HEK293 (cell line): Measurements from ENCODE around the gene CCSER2.

Source experiments
- CTCF ChIA-PET: fragments of 350-600 bp; formaldehyde crosslinking; extraction: SDS; loops from one replicate; lab custom pipeline; 2021; ENCODE audit warnings: antibody characterized with exemption; lab: Yijun Ruan, JAX
- POLR2A ChIA-PET: fragments of 300-600 bp; formaldehyde crosslinking; extraction: SDS; loops from one replicate; lab custom pipeline; 2020; ENCODE audit warnings: antibody characterized with exemption, inconsistent platforms; lab: Yijun Ruan, JAX
- H3K27ac ChIP-seq: fragments of 200-500 bp; sonication (Bioruptor generic); 2 replicates; pipeline ENCODE4 v1.5.1; 2014; ENCODE audit warnings: low read depth, low read length, control low read depth, inconsistent platforms; ENCODE audit errors: extremely low read depth
- H3K36me3 ChIP-seq, 2 experiments: fragments of 200-500 bp in 1 of 2; sonication (Bioruptor generic) in 1 of 2; 1 replicate in 1 of 2; 2 replicates in 1 of 2; pipeline ENCODE4 v1.5.1; 2014 to 2017; ENCODE audit warnings: inconsistent platforms in 2 of 2, low read length in 2 of 2; ENCODE audit not compliant: control insufficient read depth in 2 of 2, insufficient read depth in 1 of 2
- H3K4me1 ChIP-seq: fragments of 200-500 bp; sonication (Bioruptor generic); 2 replicates; pipeline ENCODE4 v1.5.1; 2014; ENCODE audit warnings: mild to moderate bottlenecking, low read length, inconsistent platforms; ENCODE audit not compliant: control insufficient read depth, insufficient read depth
- H3K4me3 ChIP-seq: 2 replicates; pipeline ENCODE4 v1.5.1; 2011; ENCODE audit warnings: low read depth, mild to moderate bottlenecking, control low read depth, low read length, moderate library complexity
- H3K9me3 ChIP-seq: fragments of 200-500 bp; sonication (Bioruptor generic); 2 replicates; pipeline ENCODE4 v1.5.1; 2014; ENCODE audit warnings: low read depth, low read length, inconsistent platforms; ENCODE audit not compliant: control insufficient read depth, insufficient read depth
- CTCF ChIP-seq: fragments of 450-650 bp; formaldehyde crosslinking; IDR thresholded peaks from 2 replicates; pipeline ENCODE4 v1.5.1; 2016; ENCODE audit warnings: missing biosample characterization, missing genetic modification characterization
- FEZF1 ChIP-seq: fragments of 450-650 bp; formaldehyde crosslinking; IDR thresholded peaks from 2 replicates; pipeline ENCODE4 v1.5.1; 2016; ENCODE audit warnings: missing biosample characterization, missing genetic modification characterization
- GLIS1 ChIP-seq: fragments of 450-650 bp; formaldehyde crosslinking; IDR thresholded peaks from 2 replicates; pipeline ENCODE4 v1.5.1; 2016; ENCODE audit warnings: missing biosample characterization, missing genetic modification characterization
- GLIS2 ChIP-seq: fragments of 450-650 bp; formaldehyde crosslinking; IDR thresholded peaks from 2 replicates; pipeline ENCODE4 v1.5.1; 2016; ENCODE audit warnings: missing biosample characterization, missing genetic modification characterization
- HIC1 ChIP-seq: fragments of 450-650 bp; formaldehyde crosslinking; IDR thresholded peaks from 2 replicates; pipeline ENCODE4 v1.5.1; 2016; ENCODE audit warnings: missing biosample characterization, missing genetic modification characterization
- OSR2 ChIP-seq: fragments of 450-650 bp; formaldehyde crosslinking; IDR thresholded peaks from 2 replicates; pipeline ENCODE4 v1.5.1; 2016; ENCODE audit warnings: missing biosample characterization, missing genetic modification characterization
- PRDM6 ChIP-seq: fragments of 450-650 bp; formaldehyde crosslinking; IDR thresholded peaks from 2 replicates; pipeline ENCODE4 v1.5.1; 2017; ENCODE audit warnings: missing biosample characterization, missing genetic modification characterization
- TRIM28 ChIP-seq: IDR thresholded peaks from 2 replicates; pipeline ENCODE4 v1.6.1; 2011; ENCODE audit warnings: low read length, control low read depth, borderline replicate concordance
- ZBTB6 ChIP-seq: fragments of 450-650 bp; formaldehyde crosslinking; IDR thresholded peaks from 2 replicates; pipeline ENCODE4 v1.5.1; 2017; ENCODE audit warnings: missing biosample characterization, missing genetic modification characterization
- ZBTB8A ChIP-seq: fragments of 450-650 bp; formaldehyde crosslinking; IDR thresholded peaks from 2 replicates; pipeline ENCODE4 v1.5.1; 2016; ENCODE audit warnings: missing biosample characterization, missing genetic modification characterization
- ZNF266 ChIP-seq: fragments of 450-650 bp; formaldehyde crosslinking; IDR thresholded peaks from 2 replicates; pipeline ENCODE4 v1.5.1; 2016; ENCODE audit warnings: missing biosample characterization, missing genetic modification characterization, low read depth
- ZNF530 ChIP-seq: fragments of 450-650 bp; formaldehyde crosslinking; IDR thresholded peaks from 2 replicates; pipeline ENCODE4 v1.5.1; 2016; ENCODE audit warnings: low read depth, missing biosample characterization, missing genetic modification characterization
- ZNF555 ChIP-seq: fragments of 450-650 bp; formaldehyde crosslinking; conservative IDR thresholded peaks from 2 replicates; pipeline ENCODE4 v1.5.1; 2017; ENCODE audit warnings: missing biosample characterization, mild to moderate bottlenecking, missing genetic modification characterization, inconsistent platforms
- ZNF624 ChIP-seq: fragments of 450-650 bp; formaldehyde crosslinking; IDR thresholded peaks from 2 replicates; pipeline ENCODE4 v1.5.1; 2017; ENCODE audit warnings: missing biosample characterization, missing genetic modification characterization
- ZNF701 ChIP-seq: fragments of 450-650 bp; formaldehyde crosslinking; IDR thresholded peaks from 2 replicates; pipeline ENCODE4 v1.5.1; 2016; ENCODE audit warnings: missing biosample characterization, missing genetic modification characterization
- ZNF785 ChIP-seq: fragments of 450-650 bp; formaldehyde crosslinking; IDR thresholded peaks from 2 replicates; pipeline ENCODE4 v1.5.1; 2016; ENCODE audit warnings: missing biosample characterization, missing genetic modification characterization
- ZSCAN18 ChIP-seq: fragments of 450-650 bp; formaldehyde crosslinking; IDR thresholded peaks from 2 replicates; pipeline ENCODE4 v1.5.1; 2016; ENCODE audit warnings: missing biosample characterization, missing genetic modification characterization
- ZSCAN5A ChIP-seq: fragments of 450-650 bp; formaldehyde crosslinking; IDR thresholded peaks from 2 replicates; pipeline ENCODE4 v1.5.1; 2016; ENCODE audit warnings: missing biosample characterization, missing genetic modification characterization

Gene CCSER2

GRCh38 chr10:84440781-84441180 is 112.4 kb downstream of the CCSER2 start:
- Histone ChIP-seq H3K4me1 (no peaks in the 10 kb centered on the region), H3K9me3 (no peaks in the 10 kb centered on the region), H3K27ac (no peak overlapping the region), H3K4me3 (no peak overlapping the region), H3K36me3 (peaks cover 0 to 10% of the 10 kb centered on the region in 2 experiments; a peak in 1 of 3 replicates)
- no peak for TF ChIP-seq ZNF530 (tag by site-specific recombination)
- no peak for TF ChIP-seq ZNF624 (tag by site-specific recombination)
- TF ChIP-seq ZSCAN5A: no peak
- TF ChIP-seq PRDM6: no peak
- no peak for TF ChIP-seq FEZF1 (tag by site-specific recombination)
- TF ChIP-seq ZBTB6: no peak
- TF ChIP-seq ZSCAN18 (tag by site-specific recombination): no peak
- TF ChIP-seq HIC1: no peak
- no peak for TF ChIP-seq TRIM28
- no peak for TF ChIP-seq ZBTB8A
- TF ChIP-seq ZNF785 (tag by site-specific recombination): no peak
- TF ChIP-seq GLIS2 (tag by site-specific recombination): no peak
- no peak for TF ChIP-seq CTCF (tag by site-specific recombination)
- no peak for TF ChIP-seq OSR2 (tag by site-specific recombination)
- TF ChIP-seq ZNF266 (tag by site-specific recombination): no peak
- no peak for TF ChIP-seq GLIS1 (tag by site-specific recombination)
- TF ChIP-seq ZNF555 (tag by site-specific recombination): no peak
- TF ChIP-seq ZNF701 (tag by site-specific recombination): no peak
- ChIA-PET POLR2A (no interaction called here), CTCF (no interaction called here)
